ENCODE measurements around the gene EFNA3.

The EFNA3 gene

GRCh38 chr1:155136748-155137147, 58.1 kb downstream of the EFNA3 start:
- DNase-seq, result no peak
